Stimulated activated CD4-positive, alpha-beta T cell treated with anti-CD3 and anti-CD28 coated beads, Interleukin-2, amount 100 ng/mL, for 24 hours (primary cell): ENCODE results near the gene GSE1.

ENCODE experiments used
- DNase-seq, 2 donors: peaks; one replicate each; pipeline ENCODE4 v3.0.0-alpha.2; 2020

Gene GSE1

DNA sequence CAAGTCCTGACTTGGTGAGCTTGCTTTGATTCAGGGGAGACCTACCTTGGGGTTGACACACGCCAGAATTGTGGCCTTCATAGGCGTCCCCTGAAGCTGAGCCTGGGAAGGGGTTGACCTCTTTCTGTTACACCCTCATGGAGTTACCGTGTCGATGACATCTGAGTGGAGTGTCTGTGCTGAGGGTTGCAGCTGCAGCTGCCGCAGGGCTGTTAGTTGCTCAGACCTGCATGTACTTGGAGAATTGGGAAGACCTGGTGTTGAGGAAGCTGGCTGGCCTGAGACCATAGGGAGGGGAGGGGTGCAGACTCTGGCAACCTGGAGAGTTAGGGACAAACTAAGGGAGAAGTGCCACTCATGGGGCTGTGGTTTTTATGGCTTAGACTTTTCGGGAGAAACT, 9.6 kb downstream of the GSE1 start:
- no peak for DNase-seq

- no peak for DNase-seq
Measured at GRCh38 chr16:85623250-85623649, 10.1 kb downstream of the GSE1 start.

GRCh38 chr16:85623997-85624601, 11.0 kb downstream of the GSE1 start:
- no peak for DNase-seq

DNA sequence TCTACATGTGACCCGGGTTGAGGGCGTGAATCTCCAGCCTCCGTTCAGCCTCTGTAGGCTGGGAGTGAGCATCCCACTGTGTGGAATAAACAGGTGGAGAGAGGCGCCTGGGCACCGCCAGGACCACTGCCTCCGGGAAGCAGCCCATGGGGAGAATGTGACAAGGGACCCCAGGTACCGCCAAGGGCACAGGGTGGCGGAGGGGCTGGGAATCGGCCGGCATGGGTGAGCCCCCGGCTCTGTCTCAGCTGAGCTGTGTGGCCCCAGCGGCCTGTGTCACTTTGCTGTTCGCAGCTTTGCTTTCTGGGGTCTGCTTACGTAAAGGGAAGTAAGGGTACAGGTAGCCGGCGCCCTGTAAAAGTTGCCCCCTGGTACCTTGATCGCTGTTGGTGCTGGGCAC, 11.5 kb downstream of the GSE1 start:
- no peak for DNase-seq

GRCh38 chr16:85625053-85625452, 11.9 kb downstream of the GSE1 start:
- DNase-seq: no peak

DNA sequence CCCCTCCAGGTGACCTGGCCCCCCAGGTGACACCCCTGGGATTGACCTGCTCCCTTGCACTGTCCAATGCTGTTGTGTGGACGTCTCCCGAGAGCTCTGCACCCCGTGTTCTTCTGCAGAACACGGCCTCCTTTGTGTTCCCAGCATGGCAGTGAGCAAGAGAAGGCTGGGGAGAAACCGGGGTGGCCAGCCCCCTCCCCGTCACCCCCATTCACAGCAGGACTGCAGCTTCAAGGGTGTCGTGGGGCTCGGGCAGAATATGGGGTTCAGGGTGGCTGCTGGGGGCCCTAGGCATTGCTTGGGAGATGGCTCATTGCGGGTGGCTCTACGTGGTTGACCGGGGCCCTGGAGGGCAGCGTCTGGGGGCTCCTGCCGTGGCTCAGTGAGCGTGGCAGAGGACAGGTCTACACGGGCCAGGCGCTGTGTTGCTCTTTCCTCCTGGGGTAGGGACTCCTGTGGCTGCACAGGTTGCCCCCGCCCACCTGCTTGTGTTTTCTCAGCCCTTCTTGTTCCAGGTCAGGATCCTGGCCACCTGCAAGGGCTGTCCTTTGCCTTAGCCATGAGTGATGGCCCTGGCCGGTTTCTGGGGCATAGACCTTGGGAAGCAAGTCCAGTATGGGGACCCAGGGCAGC, 12.5 kb downstream of the GSE1 start:
- DNase-seq: no peak

GRCh38 chr16:85626191-85626981, 13.3 kb downstream of the GSE1 start:
- DNase-seq: no peak

DNA sequence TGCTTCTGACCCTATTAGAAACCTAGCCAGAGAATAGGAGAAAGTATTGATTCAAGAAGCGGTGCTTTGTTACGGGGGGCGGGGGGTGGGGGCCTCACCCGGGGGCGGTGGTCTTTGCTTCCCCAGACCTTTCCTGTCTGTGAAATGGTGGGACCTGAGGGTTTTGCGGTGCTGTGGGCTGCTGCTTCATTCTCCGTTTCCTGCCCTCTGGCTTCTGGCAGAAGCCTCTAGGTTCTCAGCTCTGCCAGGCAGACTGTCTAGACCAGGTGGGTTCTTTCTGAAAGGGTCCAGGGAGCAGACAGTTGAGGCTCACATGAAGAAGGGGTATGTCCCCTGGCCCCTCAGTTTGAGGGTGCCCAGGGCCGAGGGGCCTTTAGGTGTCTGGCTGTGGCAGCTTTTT, 14.0 kb downstream of the GSE1 start:
- DNase-seq: no peak

DNA sequence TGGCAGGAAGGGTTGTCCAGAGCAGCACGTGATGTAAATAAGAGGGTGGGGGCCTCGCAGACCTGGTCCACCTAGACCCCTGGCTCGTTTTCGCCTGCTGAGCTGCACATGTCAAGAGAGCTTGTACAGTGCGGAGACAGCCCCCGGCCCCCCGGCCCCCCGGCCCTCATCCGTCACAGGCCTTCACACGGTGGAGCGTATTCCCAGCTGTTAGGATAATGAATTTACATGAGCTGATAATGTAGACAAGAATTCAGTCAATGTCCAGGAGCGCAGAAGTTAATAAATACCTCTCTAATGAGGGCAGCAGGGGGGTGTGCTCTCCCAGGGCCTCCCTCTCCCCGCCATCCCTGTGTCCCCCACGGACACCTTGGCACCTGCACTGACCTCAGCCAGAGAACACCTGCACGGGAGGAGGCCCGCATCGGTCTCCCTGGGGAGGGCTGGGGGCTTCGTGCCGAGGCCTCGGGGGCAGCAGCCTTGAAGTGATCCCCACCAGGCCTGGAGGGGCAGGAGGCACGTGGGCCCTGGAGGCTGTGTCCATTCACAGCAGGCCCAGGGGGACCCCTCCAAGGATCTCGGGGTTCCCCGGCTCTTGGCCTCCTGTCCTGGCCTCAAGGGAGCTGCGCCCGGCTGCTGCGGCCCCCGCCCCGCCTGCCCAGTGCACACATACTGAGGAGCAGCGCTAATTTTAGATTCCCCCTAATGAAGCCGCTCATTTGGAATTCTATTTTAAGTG, 14.6 kb downstream of the GSE1 start:
- DNase-seq: no peak

- DNase-seq: no peak
Measured at GRCh38 chr16:85628265-85628556, 15.1 kb downstream of the GSE1 start.

DNA sequence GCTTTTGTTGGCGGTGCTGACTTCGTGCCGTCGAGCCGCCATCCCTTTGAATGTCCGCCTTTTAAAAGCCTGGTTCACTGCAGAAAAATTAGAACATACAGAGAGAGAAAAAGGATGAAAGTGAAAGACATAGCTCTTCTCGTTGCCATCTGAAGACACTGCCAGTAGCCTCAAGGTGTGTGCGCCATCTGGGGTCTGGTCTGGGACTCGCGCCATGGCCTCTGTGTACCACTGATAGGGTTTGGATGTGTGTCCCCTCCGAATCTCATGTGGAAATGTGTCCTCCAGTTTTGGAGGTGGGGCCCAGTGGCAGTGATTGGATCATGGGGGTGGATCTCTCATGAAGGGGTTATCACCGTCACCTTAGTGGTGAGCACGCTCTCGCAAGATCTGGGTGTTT, 15.5 kb downstream of the GSE1 start:
- peak in 1 of 2 donors; percentile 30 for DNase-seq

GRCh38 chr16:85629326-85629725, 16.2 kb downstream of the GSE1 start:
- DNase-seq: no peak

- DNase-seq: no peak
Measured at GRCh38 chr16:85629853-85630252, 16.7 kb downstream of the GSE1 start.

- no peak for DNase-seq
Measured at GRCh38 chr16:85631230-85631629, 18.1 kb downstream of the GSE1 start.

DNA sequence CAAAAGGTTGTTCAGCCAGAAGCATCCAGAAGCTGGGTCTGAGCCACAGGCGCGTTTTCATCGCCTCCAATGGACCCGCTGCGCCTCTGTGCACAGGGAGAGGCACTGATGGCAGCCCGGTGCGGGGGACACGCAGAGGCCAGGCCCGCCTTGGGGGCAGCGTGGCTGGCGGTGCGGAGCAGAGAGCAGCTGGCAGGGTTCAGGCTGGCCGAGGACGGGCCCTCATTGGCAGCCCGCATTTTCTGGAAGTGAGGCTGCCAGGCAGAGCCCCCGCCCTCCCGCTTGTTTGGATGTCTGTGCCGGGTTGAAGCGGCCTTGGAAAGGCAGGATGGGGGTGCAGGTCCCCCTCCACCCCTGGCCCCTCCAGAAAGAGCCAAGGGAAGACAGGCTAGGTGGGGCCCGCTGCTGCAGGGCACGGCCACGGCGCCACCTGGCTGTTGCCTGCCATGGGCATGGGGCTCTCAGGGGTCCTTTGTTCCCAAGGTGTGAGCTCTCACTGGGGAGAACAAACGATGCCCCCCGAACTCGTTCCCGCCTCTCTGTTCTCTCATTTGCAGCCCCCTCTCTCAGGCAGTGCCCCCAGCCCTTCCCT, 18.8 kb downstream of the GSE1 start:
- no peak for DNase-seq

- no peak for DNase-seq
Measured at GRCh38 chr16:85632709-85633437, 19.8 kb downstream of the GSE1 start.

- DNase-seq: no peak
Measured at GRCh38 chr16:85633438-85633743, 20.3 kb downstream of the GSE1 start.

DNA sequence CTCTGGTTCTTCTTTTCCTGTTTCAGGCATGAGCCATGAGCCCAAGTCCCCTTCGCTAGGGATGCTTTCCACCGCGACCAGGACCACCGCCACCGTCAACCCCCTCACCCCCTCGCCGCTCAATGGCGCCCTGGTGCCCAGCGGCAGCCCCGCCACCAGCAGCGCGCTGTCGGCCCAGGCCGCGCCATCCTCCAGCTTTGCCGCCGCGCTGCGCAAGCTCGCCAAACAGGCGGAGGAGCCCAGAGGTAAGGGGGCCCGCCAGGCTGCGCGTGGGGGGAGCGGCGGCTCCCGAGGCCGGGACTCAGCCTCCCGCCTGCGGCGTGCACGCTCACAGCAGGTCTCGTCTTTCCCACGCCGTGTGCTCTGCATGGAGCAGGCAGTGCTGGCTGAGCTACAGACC, 20.8 kb downstream of the GSE1 start:
- no peak for DNase-seq

- no peak for DNase-seq
Measured at GRCh38 chr16:85634747-85635544, 21.8 kb downstream of the GSE1 start.

DNA sequence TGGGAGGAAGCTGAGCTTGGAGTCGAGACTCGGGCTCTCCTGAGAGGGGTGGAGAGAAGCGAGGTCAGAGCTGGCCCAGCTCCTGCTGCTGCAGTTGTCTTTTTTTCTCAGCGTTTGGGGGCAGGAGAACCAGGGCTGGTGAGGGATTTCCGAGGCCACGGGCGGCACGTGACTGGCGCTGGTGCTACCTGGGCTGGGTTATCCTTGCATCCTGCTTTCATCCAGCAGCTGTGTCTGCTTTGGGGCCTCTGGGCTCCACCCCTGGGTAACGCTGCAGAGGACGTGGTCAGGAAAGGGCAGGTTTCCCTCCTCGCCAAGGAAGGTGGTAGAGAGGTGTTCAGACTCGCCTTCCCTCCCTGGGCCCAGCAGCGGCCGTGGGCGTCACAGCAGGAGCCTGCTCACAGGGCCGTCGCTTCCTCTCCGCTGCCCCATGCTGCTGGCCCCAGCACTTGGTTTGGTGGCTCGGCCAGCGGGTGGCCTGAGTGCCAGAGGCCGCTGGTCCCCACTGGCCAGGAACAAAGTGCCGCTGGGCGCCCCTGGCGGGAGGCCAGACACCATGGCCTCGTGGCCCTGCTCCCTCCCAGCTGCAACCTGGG, 22.5 kb downstream of the GSE1 start:
- DNase-seq: no peak

DNA sequence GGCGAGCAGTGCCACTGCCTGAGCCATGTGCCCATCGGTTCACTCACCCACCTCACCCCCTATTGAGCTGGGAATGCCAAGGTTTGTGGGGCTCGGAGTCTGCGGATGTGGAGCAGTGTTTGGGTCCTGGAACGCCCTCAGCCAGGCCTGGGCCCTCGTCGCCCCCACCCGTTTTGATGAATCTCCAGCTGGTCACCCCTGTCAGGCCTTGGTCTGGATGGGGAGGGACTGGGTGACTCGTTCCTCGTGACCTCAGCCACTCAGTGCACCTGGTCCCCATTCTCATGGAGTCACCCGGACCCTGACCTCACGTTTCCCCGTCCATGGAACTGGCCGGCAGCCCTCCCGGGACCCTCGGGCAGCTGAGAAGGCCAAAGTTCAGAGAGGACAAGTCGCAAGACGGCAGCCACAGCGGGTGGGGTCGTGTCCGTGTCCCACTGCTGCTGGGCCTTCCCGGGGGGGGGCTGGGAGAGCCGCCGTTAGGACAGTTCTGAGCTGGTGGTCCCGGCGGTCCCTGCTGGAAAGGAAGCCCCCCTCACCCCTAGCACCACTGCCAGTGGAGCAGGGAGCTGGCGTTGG, 23.2 kb downstream of the GSE1 start:
- no peak for DNase-seq
